SU-DHL-6 (cell line): ENCODE data around the gene DGUOK.

Experiments used
- EZH2phosphoT487 ChIP-seq: fragments of 200-600 bp; sonication (generic), shearing (Covaris generic); conservative IDR thresholded peaks from 2 replicates; pipeline ENCODE4 v1.6.1; 2018; ENCODE audit warnings: mild to moderate bottlenecking, antibody characterized with exemption, low read length, moderate library complexity, mixed read lengths
- TF ChIP-seq, protein P1 (sequence below): fragments of 200-600 bp; sonication (generic); IDR thresholded peaks from one replicate; pipeline ENCODE4 v1.5.1; 2017; ENCODE audit warnings: antibody characterized with exemption, mild to moderate bottlenecking, low read length, moderate library complexity; ENCODE audit not compliant: insufficient read depth, poor library complexity, severe bottlenecking

GRCh38 chr2:73877071-73877802, 49.4 kb upstream of the DGUOK start:
- TF ChIP-seq, protein P1, sequence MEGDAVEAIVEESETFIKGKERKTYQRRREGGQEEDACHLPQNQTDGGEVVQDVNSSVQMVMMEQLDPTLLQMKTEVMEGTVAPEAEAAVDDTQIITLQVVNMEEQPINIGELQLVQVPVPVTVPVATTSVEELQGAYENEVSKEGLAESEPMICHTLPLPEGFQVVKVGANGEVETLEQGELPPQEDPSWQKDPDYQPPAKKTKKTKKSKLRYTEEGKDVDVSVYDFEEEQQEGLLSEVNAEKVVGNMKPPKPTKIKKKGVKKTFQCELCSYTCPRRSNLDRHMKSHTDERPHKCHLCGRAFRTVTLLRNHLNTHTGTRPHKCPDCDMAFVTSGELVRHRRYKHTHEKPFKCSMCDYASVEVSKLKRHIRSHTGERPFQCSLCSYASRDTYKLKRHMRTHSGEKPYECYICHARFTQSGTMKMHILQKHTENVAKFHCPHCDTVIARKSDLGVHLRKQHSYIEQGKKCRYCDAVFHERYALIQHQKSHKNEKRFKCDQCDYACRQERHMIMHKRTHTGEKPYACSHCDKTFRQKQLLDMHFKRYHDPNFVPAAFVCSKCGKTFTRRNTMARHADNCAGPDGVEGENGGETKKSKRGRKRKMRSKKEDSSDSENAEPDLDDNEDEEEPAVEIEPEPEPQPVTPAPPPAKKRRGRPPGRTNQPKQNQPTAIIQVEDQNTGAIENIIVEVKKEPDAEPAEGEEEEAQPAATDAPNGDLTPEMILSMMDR = no peak
- no peak for TF ChIP-seq EZH2phosphoT487
